Progenitor cell of endocrine pancreas (in vitro differentiated cells): ENCODE data around the gene CARD19. TPM values are rescaled to one million over a fixed set of nuclear protein-coding genes. Genes with fewer than 3 reads are reported as not detected.

Source experiments
- DNase-seq: peaks from one replicate; pipeline ENCODE4 v3.0.0; 2021; ENCODE audit warnings: low spot score; ENCODE audit not compliant: unreplicated experiment
- H3K27ac Mint-ChIP-seq: 2 replicates; pipeline ENCODE4 v1.8.0; 2021; ENCODE audit warnings: mild to moderate bottlenecking, moderate library complexity, mixed read lengths
- H3K27me3 Mint-ChIP-seq: 2 replicates; pipeline ENCODE4 v1.8.0; 2021; ENCODE audit warnings: mixed read lengths
- H3K36me3 Mint-ChIP-seq: 2 replicates; pipeline ENCODE4 v1.8.0; 2022; ENCODE audit warnings: mixed read lengths; ENCODE audit not compliant: insufficient read depth
- H3K4me1 Mint-ChIP-seq: 2 replicates; pipeline ENCODE4 v1.8.0; 2021; ENCODE audit warnings: low read depth, mixed read lengths
- H3K4me3 Mint-ChIP-seq: 2 replicates; pipeline ENCODE4 v1.8.0; 2021; ENCODE audit warnings: low read depth, mild to moderate bottlenecking, moderate library complexity, mixed read lengths
- H3K9me3 Mint-ChIP-seq: 2 replicates; pipeline ENCODE4 v1.8.0; 2021; ENCODE audit warnings: low read depth, mixed read lengths
- CTCF ChIP-seq: fragments of 200-600 bp; sonication (generic); IDR thresholded peaks from one replicate; pipeline ENCODE4 v1.5.0; 2021; ENCODE audit warnings: antibody characterized with exemption, mild to moderate bottlenecking; ENCODE audit not compliant: unreplicated experiment
- total RNA-seq: library from RNA; stranded (reverse); gene quantifications from 2 replicates; pipeline ENCODE4 v1.2.1, GENCODE V29; 2021

Gene CARD19
- total RNA-seq, 1 donor from 2014 or later = 20.4 TPM

GRCh38 chr9:93123561-93124283, 27.7 kb downstream of the CARD19 start:
- H3K36me3 Mint-ChIP-seq = peaks cover 1% of the 10 kb centered on the region
- H3K27ac Mint-ChIP-seq = no peak overlapping the region
- H3K27me3 Mint-ChIP-seq = no peaks in the 10 kb centered on the region
- H3K4me1 Mint-ChIP-seq = peaks cover 3% of the 10 kb centered on the region
- H3K4me3 Mint-ChIP-seq = no peak overlapping the region
- TF ChIP-seq CTCF = no peak
- H3K9me3 Mint-ChIP-seq = no peaks in the 10 kb centered on the region
- DNase-seq = no peak

- Mint-ChIP-seq H3K27me3 (no peaks in the 10 kb centered on the region), H3K27ac (no peak overlapping the region), H3K4me3 (no peak overlapping the region), H3K9me3 (no peaks in the 10 kb centered on the region), H3K36me3 (peaks cover 1% of the 10 kb centered on the region), H3K4me1 (peaks cover 3% of the 10 kb centered on the region)
- DNase-seq = no peak
- no peak for TF ChIP-seq CTCF
These were observed 28.8 kb downstream of the CARD19 start for GRCh38 chr9:93124793-93125192.

GRCh38 chr9:93125331-93125894, 29.4 kb downstream of the CARD19 start:
- TF ChIP-seq CTCF = no peak
- DNase-seq = no peak
- no peak overlapping the region for H3K4me3 Mint-ChIP-seq
- peaks cover 3% of the 10 kb centered on the region for H3K4me1 Mint-ChIP-seq
- peaks cover 1% of the 10 kb centered on the region for H3K36me3 Mint-ChIP-seq
- H3K27me3 Mint-ChIP-seq = no peaks in the 10 kb centered on the region
- H3K9me3 Mint-ChIP-seq = no peaks in the 10 kb centered on the region
- no peak overlapping the region for H3K27ac Mint-ChIP-seq

GRCh38 chr9:93126151-93126781, 30.2 kb downstream of the CARD19 start:
- Mint-ChIP-seq H3K9me3 (no peaks in the 10 kb centered on the region), H3K4me1 (peaks cover 3% of the 10 kb centered on the region), H3K36me3 (peaks cover 1% of the 10 kb centered on the region), H3K27me3 (no peaks in the 10 kb centered on the region), H3K27ac (no peak overlapping the region), H3K4me3 (no peak overlapping the region)
- no peak for DNase-seq
- no peak for TF ChIP-seq CTCF

- TF ChIP-seq CTCF = no peak
- no peak overlapping the region for H3K4me3 Mint-ChIP-seq
- H3K4me1 Mint-ChIP-seq = peaks cover 3% of the 10 kb centered on the region
- H3K36me3 Mint-ChIP-seq = peaks cover 1% of the 10 kb centered on the region
- H3K27ac Mint-ChIP-seq = no peak overlapping the region
- no peaks in the 10 kb centered on the region for H3K27me3 Mint-ChIP-seq
- H3K9me3 Mint-ChIP-seq = no peaks in the 10 kb centered on the region
- no peak for DNase-seq
These were observed 30.9 kb downstream of the CARD19 start for GRCh38 chr9:93126825-93127368.
